ENCODE results near the gene KRT77. TPM values are rescaled to one million over a fixed set of nuclear protein-coding genes. Genes with fewer than 3 reads are reported as not detected.
A peak's percentile ranks its signal among the peaks of the same experiment; 100 is the strongest.
"Not testable (repeated sequence)": the region's sequence is repeated elsewhere in the genome, so short reads cannot be mapped to it uniquely, and the experiment has no call there.

Gene KRT77
- total RNA-seq, 4 donors from 2014 or later: not detected

GRCh38 chr12:52713960-52714886 lies 10.9 kb upstream of the KRT77 start:
- Histone ChIP-seq H3K27ac (no peak overlapping the region), H3K9me3 (no peaks in the 10 kb centered on the region), H3K36me3 (no peaks in the 10 kb centered on the region), H3K4me1 (peaks cover 0 to 11% (median 0%) of the 10 kb centered on the region in 3 donors), H3K4me3 (peak overlapping the region in 1 of 2 donors; percentile 38), H3K27me3 (peaks cover 59% of the 10 kb centered on the region)
- WGBS, 2 donors (ENCODE audit: low coverage in 1 of 2): no CpG with 5 or more reads among the region's 72 CpGs
- ATAC-seq: no peak
- no peak for TF ChIP-seq CTCF (IDR thresholded peaks at IDR 0.05)
- TF ChIP-seq POLR2A (IDR thresholded peaks at IDR 0.05): no peak
- TF ChIP-seq POLR2AphosphoS5 (IDR thresholded peaks at IDR 0.05): no peak
- no peak for TF ChIP-seq EP300 (IDR thresholded peaks at IDR 0.05)

- peaks cover 0 to 11% (median 0%) of the 10 kb centered on the region in 3 donors for H3K4me1 ChIP-seq
- not testable (repeated sequence) for H3K4me3 ChIP-seq, ATAC-seq, H3K27ac ChIP-seq, H3K36me3 ChIP-seq, H3K9me3 ChIP-seq
- H3K27me3 ChIP-seq: peaks cover 65% of the 10 kb centered on the region
- 82 to 84% methylated on average over 3 to 6 of the region's 6 CpGs for WGBS, 2 donors (ENCODE audit: low coverage in 1 of 2)
Measured at GRCh38 chr12:52712122-52712521, 8.8 kb upstream of the KRT77 start.

GRCh38 chr12:52710730-52711129 lies 7.4 kb upstream of the KRT77 start:
- H3K4me3 ChIP-seq: no peak overlapping the region
- no peak for TF ChIP-seq EP300 (IDR thresholded peaks at IDR 0.05)
- TF ChIP-seq POLR2AphosphoS5 (IDR thresholded peaks at IDR 0.05): no peak
- TF ChIP-seq CTCF (IDR thresholded peaks at IDR 0.05): no peak
- TF ChIP-seq POLR2A (IDR thresholded peaks at IDR 0.05): no peak
- H3K36me3 ChIP-seq: no peaks in the 10 kb centered on the region
- peaks cover 0 to 11% (median 0%) of the 10 kb centered on the region in 3 donors for H3K4me1 ChIP-seq
- no peaks in the 10 kb centered on the region for H3K9me3 ChIP-seq
- 100% methylated on average over 1 of the region's 1 CpG for WGBS, 2 donors (ENCODE audit: low coverage in 1 of 2)
- H3K27me3 ChIP-seq: peaks cover 64% of the 10 kb centered on the region
- H3K27ac ChIP-seq: no peak overlapping the region
- no peak for ATAC-seq

GRCh38 chr12:52708010-52708409 lies 4.7 kb upstream of the KRT77 start:
- peaks cover 58% of the 10 kb centered on the region for H3K27me3 ChIP-seq
- 44 to 58% methylated on average over 4 of the region's 4 CpGs for WGBS, 2 donors (ENCODE audit: low coverage in 1 of 2)
- H3K9me3 ChIP-seq: no peaks in the 10 kb centered on the region
- no peaks in the 10 kb centered on the region for H3K36me3 ChIP-seq
- H3K4me3 ChIP-seq: no peak overlapping the region
- TF ChIP-seq EP300 (IDR thresholded peaks at IDR 0.05) (no peak), POLR2AphosphoS5 (IDR thresholded peaks at IDR 0.05) (no peak), CTCF (IDR thresholded peaks at IDR 0.05) (no peak), POLR2A (IDR thresholded peaks at IDR 0.05) (no peak)
- no peak for ATAC-seq
- H3K4me1 ChIP-seq: no peaks in the 10 kb centered on the region
- H3K27ac ChIP-seq: no peak overlapping the region

- 54% methylated on average over 7 of the region's 7 CpGs for WGBS, 2 donors (ENCODE audit: low coverage in 1 of 2)
- H3K27ac ChIP-seq: no peak overlapping the region
- no peaks in the 10 kb centered on the region for H3K9me3 ChIP-seq
- H3K4me1 ChIP-seq: no peaks in the 10 kb centered on the region
- ATAC-seq: no peak
- no peaks in the 10 kb centered on the region for H3K36me3 ChIP-seq
- TF ChIP-seq CTCF (IDR thresholded peaks at IDR 0.05): no peak
- TF ChIP-seq EP300 (IDR thresholded peaks at IDR 0.05): no peak
- TF ChIP-seq POLR2A (IDR thresholded peaks at IDR 0.05): no peak
- TF ChIP-seq POLR2AphosphoS5 (IDR thresholded peaks at IDR 0.05): no peak
- peaks cover 76% of the 10 kb centered on the region for H3K27me3 ChIP-seq
- no peak overlapping the region for H3K4me3 ChIP-seq
Measured at GRCh38 chr12:52704464-52704863, 1.1 kb upstream of the KRT77 start.

All from gastroesophageal sphincter (tissue), 4 donors.